Putamen (tissue), 1 donor: ENCODE measurements around the gene JHY.
A peak's percentile ranks its signal among the peaks of the same experiment; 100 is the strongest.
"Not testable (repeated sequence)": the region's sequence is repeated elsewhere in the genome, so short reads cannot be mapped to it uniquely, and the experiment has no call there.

Experiments used
- DNase-seq: peaks from one replicate; pipeline ENCODE4 v3.0.0-alpha.2; 2016; ENCODE audit warnings: low spot score

The JHY gene

GRCh38 chr11:122882189-122882856 is at the start of gene JHY:
Gene JHY (plus strand): TSS chr11:122882759. CDS start chr11:122885850, 3,091 bp downstream.
- DNase-seq = no peak

DNA sequence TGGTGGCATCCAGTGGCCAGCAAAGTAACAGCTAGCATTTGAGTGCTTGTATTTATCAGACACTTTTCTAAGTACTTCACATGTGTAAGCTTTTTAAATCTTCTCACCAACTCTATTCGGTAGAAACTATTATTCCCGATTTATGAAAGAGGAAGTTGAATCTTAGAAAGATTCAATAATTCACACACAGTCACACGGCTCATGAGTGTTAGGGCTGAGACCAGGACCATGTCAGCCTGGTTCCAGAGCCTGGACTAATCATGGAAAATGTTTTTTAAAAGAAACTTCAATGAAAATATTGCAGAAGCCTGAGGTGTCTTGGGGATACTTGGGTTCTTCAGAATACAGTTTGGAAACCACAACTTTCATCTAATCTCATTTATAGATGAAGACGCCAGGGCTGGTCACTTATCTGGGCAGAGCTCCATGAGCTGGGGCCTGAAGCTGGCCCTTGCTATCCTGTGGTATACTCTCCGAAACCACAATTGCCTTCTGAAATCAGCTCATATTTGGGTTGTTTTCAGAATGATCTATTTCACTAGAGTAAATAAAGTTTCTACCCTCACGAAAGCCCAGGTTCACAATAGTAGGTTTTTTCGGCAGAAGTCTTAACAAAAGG is 48.6 kb upstream of the JHY start:
- DNase-seq = no peak

DNA sequence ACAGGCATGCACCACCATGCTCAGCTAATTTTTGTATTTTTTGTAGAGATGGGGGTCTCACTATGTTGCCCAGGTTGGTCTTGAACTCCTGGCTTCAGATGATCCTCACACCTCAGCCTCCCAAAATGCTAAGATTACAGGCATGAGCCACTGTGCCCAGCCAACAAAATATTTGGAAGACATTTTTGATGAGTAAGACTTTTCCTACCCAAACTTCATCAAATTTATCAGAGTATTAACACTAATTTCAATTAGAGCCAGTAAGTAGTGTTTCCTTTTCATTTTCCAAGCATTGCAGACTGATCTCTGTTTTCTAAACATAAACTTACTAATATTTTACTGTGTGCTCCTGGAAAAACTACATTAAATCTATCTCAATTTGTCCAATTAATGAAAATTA is 45.6 kb upstream of the JHY start:
- DNase-seq = no peak

- no peak for DNase-seq
Measured at GRCh38 chr11:122837528-122838346, 44.8 kb upstream of the JHY start.

DNA sequence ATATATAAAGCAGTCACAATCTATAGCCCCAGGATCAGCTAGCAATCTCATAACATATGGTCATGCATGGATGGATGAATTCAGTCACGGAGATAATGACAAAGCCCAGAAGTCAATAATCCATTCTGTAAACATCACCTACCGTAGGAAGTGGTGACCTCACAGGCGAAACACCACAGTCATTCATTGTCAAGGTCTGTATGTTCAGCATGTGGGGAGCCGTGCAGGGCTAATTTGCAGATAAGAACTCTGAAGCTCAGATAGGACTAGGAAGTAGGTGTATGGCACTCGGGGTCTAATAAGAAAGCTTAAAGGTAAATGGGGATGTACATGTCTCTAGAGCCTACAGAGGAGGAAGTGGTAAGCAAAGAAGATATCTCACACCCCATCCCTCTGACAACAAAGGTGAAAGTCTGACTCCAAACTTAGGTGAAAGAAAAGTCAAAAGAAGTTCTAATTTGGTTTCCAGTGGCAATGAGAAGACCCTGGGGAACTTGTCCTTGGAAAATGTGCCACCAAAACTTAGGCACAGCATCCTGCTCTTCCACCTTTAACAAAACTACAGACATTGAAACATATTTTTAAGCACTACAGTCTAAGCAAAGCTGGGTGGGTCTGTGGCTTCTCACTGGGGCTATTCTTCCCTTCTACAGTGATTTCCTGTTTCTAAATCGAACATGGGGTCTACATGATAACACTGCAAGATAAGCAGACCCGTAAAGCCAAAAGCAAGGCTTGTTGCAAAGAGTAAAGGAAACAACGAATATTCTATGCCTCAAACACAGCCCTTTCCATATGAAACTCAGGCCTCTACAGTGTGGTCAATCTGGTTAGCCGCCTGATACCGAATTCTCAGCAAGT is 39.0 kb upstream of the JHY start:
- no peak for DNase-seq

DNA sequence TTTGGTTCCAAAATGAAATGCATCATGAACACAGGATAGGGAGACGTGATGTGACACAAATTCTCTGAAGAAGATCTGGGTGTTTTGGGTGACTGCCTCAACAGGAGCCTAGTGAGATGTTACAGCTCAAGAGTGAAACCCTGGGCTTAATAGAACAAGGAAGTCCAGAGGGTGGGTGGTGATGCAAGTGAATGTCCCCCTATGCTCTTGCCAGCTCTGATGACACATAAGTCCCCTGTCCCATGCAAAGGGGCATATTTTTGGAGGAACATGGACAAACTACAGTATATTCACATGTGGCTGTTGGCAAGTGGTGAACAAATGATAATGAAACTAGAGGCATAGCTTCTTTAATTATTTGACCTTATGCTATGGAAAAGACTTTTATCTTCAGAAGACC is 35.1 kb upstream of the JHY start:
- DNase-seq = no peak

- DNase-seq = no peak
Measured at GRCh38 chr11:122848186-122848585, 34.4 kb upstream of the JHY start.

DNA sequence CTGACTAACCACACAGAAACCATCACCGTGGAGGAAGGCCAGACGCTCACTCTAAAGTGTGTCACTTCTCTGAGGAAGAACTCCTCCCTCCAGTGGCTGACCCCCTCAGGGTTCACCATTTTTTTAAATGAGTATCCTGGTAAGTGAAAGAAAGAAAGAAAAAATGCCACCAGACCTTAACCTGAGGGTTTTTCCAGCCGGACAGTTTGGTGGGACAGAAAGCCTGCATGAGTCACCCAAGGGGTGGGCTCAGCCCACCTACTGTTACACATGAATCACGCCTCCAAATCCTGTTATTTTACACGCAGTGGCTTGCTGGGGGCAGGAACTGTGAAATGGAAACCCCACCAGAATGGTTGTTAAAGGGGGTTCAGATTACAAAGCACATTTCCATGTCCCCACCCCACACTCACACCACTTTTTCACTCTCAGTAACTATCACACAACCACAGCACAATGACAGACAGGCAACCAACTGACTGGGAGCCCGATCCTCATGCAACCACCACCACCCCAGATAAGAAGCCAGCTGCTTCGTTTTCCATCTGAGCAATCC is 32.4 kb upstream of the JHY start:
- DNase-seq = no peak

DNA sequence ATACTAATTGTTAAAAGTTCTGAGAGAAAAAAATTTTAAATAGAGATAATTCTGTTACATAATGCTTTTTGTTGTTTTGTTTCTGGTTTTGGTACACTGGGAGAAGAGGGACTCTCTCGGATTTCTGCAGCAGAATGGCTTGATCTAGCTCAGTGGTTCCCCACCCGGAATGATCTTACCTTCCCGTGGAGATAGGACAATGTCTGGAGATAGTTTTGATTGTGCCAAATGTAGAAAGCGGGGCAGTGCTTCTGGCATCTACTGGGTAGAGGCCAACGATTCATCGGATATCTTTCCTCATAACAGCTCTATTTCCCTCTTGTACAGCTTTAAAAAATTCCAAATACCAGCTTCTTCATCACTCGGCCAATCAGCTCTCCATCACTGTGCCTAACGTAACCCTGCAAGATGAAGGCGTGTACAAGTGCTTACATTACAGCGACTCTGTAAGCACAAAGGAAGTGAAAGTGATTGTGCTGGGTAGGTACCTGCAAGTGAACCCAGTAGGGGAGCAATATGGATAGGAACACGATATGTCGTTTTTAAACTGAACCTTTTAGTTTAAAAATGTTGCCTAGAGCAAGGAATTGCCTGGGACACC is 31.1 kb upstream of the JHY start:
- DNase-seq = peak; percentile 45

DNA sequence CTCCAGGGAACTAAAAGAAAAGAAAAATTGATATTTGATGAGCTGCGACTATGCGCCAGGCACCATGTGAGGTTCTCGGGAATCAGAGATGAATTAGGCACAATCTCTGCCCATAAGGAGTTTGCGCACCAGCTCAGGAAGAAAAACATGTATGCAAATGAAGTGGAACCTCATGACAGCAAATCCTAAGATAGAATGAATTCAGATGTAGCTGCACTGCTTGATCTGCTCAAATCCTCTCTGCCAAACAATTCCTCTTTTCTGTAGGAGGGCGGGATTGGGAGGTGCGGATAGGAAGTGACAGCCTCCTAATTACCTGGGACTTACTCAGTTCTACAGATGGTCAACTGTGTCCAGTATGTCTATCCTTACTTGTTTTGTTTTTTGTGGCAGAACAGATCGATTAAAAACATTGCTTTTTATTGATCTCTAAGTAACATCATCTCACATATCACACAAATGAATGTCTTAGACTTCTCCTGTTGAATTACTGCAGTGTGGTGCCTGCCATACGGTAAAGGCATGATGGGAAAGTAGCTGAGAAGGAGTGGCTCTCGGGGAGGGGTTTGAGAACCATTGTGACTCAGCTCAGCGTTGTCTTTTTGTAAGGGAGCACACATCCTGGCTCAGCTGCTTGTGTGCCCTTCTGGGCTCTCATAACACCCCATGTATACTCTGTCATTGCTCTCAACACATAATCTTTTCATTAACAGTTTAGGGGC is 30.3 kb upstream of the JHY start:
- DNase-seq = peak; percentile 74

DNA sequence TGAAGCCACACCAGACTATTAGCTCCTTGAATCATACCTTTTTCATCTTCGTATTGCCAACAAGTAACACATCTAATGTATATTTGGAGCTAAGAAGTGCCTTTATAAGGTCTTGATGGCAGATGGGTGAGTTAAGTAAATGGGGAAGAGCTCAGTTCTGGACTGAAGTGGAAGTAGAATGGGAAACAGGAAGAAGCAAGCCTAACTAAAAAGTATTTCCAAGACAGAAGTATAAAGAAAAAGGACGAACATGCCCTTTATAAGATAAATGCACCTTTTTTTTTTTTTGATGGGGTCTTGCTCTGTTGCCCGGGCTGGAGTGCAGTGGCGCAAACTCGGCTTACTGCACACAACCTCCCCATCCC is 29.8 kb upstream of the JHY start:
- DNase-seq = no peak

GRCh38 chr11:122853261-122853660 is 29.3 kb upstream of the JHY start:
- DNase-seq = no peak

GRCh38 chr11:122853971-122854446 is 28.6 kb upstream of the JHY start:
- DNase-seq = peak; percentile 61

GRCh38 chr11:122861631-122862030 is 20.9 kb upstream of the JHY start:
- DNase-seq = no peak

GRCh38 chr11:122862091-122862490 is 20.5 kb upstream of the JHY start:
- no peak for DNase-seq

- not testable (repeated sequence) for DNase-seq
Measured at GRCh38 chr11:122863154-122863553, 19.4 kb upstream of the JHY start.

DNA sequence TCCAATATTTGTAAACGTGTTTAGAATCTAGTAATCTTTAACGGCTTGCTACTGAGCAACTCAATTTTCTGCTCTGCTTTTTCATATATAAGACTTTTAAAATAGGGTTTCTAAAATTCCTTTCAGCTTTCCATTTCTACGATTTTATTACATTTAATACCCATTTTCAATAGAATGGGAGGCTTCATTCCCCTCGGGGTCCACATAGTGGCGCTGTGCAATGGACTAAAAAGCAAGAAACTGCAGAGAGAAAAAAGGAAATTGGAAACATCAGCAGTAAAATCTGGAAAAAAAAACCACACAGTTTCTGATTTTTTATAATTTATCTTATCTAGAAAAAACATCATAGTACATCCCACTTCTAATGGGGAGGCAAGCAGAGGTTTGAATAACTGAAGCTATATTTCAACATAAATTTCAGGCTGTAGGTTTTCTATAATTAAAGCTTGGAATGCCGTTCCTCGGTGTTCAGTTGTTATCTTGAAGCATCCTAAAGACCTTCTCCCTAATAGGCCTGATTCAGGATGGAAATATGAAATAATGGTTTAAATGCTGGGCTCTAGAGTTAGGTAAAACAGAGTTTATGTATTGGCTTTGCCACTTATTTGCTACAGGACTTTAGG is 18.7 kb upstream of the JHY start:
- no peak for DNase-seq

GRCh38 chr11:122864386-122865115 is 18.0 kb upstream of the JHY start:
- no peak for DNase-seq

- no peak for DNase-seq
Measured at GRCh38 chr11:122869622-122870021, 12.9 kb upstream of the JHY start.

GRCh38 chr11:122871302-122871701 is 11.3 kb upstream of the JHY start:
- DNase-seq = no peak
